ENCODE data around the gene CIZ1.

CIZ1 gene

GRCh38 chr9:128121924-128122808 is 69.2 kb downstream of the CIZ1 start:
- no peak for FAIRE-seq

GRCh38 chr9:128121466-128121810 is 69.9 kb downstream of the CIZ1 start:
- no peak for FAIRE-seq

- FAIRE-seq: no peak
These were observed 70.5 kb downstream of the CIZ1 start for GRCh38 chr9:128120741-128121465.

GRCh38 chr9:128120061-128120740 is 71.2 kb downstream of the CIZ1 start:
- FAIRE-seq: no peak

GRCh38 chr9:128118971-128119665 is 72.3 kb downstream of the CIZ1 start:
- FAIRE-seq: no peak

- FAIRE-seq: no peak
These were observed 72.9 kb downstream of the CIZ1 start for GRCh38 chr9:128118472-128118857.

GRCh38 chr9:128117613-128118471 is 73.5 kb downstream of the CIZ1 start:
- FAIRE-seq: peak; percentile 49

GRCh38 chr9:128116104-128117083 is 75.0 kb downstream of the CIZ1 start:
- no peak for FAIRE-seq

All from islet of Langerhans (tissue), 1 donor.